Heart right ventricle (tissue), 16 donors: Measurements from ENCODE around the gene ADARB2. TPM values are rescaled to one million over a fixed set of nuclear protein-coding genes. Genes with fewer than 3 reads are reported as not detected.

Experiments used
- ATAC-seq, 8 donors: fragments of 200-7000 bp; cut with Tn5 transposase; one replicate each; pipeline ENCODE4 v1.9.1; 2020; ENCODE audit warnings: mild to moderate bottlenecking in 8 of 8, moderate library complexity in 8 of 8, moderate number of reproducible peaks in 1 of 8
- DNase-seq, 2 donors: peaks; one replicate each; pipeline ENCODE4 v3.0.0-alpha.2; 2020
- H3K27ac ChIP-seq, 10 donors: fragments of 200-600 bp; sonication (generic) in 2 of 10; one replicate each; pipeline versions ENCODE4 v1.5.0 to v1.8.0; 2020 to 2022; ENCODE audit warnings: mild to moderate bottlenecking in 3 of 10
- H3K27me3 ChIP-seq, 7 donors: fragments of 200-600 bp; one replicate each; pipeline ENCODE4 v1.8.0; 2021 to 2022; ENCODE audit warnings: mild to moderate bottlenecking in 2 of 7
- H3K36me3 ChIP-seq, 9 donors: fragments of 200-600 bp; sonication (generic) in 1 of 9; one replicate each; pipeline versions ENCODE4 v1.5.0 to v1.8.0; 2020 to 2022; ENCODE audit warnings: mild to moderate bottlenecking in 2 of 9
- H3K4me1 ChIP-seq, 9 donors: fragments of 200-600 bp; sonication (generic) in 1 of 9; one replicate each; pipeline versions ENCODE4 v1.5.0 to v1.8.0; 2020 to 2022; ENCODE audit warnings: mild to moderate bottlenecking in 4 of 9
- H3K4me3 ChIP-seq, 10 donors: fragments of 200-600 bp; sonication (generic) in 2 of 10; one replicate each; pipeline versions ENCODE4 v1.5.0 to v1.8.0; 2020 to 2022; ENCODE audit warnings: mild to moderate bottlenecking in 7 of 10, moderate library complexity in 2 of 10
- H3K9me3 ChIP-seq, 11 donors: fragments of 200-600 bp in 10 of 11; sonication (generic) in 2 of 11; one replicate each; pipeline versions ENCODE4 v1.5.0 to v1.8.0; 2013 to 2022; ENCODE audit warnings: mild to moderate bottlenecking in 2 of 11, control low read depth in 1 of 11, moderate library complexity in 1 of 11
- WGBS, 2 donors: extraction: QIAGEN DNeasy Blood & Tissue Kit; methylation state at CpG; one replicate each; pipeline ENCODE4 v1.1.7; 2013; ENCODE audit warnings: inconsistent platforms in 1 of 2; 5-methylcytosine and 5-hydroxymethylcytosine counted together
- intact Hi-C, 10 donors: fragments of 100-400 bp; cut with DNase I; formaldehyde crosslinking; loops; one replicate each; pipeline versions ENCODE4 v1.11.1 to v1.14.2; 2022
- polyA plus RNA-seq, 2 donors: library from polyadenylated mRNA; stranded (reverse); fragments of 200-250 nt; gene quantifications; one replicate each; pipeline ENCODE4 v1.2.3, GENCODE V29; 2013
- total RNA-seq, 10 donors: library from RNA; stranded (reverse); fragmentation: NEBNext Ultra II Directional in 3 of 10; extraction: Animal tissue kit (Norgen Biotek cat#: 25700) in 3 of 10; gene quantifications; one replicate each; pipeline versions ENCODE4 v1.2.1 to v1.2.4, GENCODE V29; 2021 to 2023
- TF ChIP-seq, protein P1 (sequence below), 9 donors: fragments of 200-600 bp; sonication (generic) in 2 of 9; IDR thresholded peaks; one replicate each; pipeline versions ENCODE4 v1.5.0 to v1.8.0; 2021 to 2022; ENCODE audit warnings: antibody characterized with exemption in 9 of 9, mild to moderate bottlenecking in 5 of 9, moderate library complexity in 1 of 9
- donor health status: Arrhythmogenic right ventricular cardiomyopathy.
- donor health status: ischemic (EF 13 %, LVEDD 7.1; RV severe dilation, severe dysfunction).
- donor health status: healthy with polysubstance abuse.
- donor health status: DM: no; HTN: yes; CAD: no.
- donor health status: DM: no; HTN: no; CAD: no.
- donor health status: ischemic (EF 25% LVEDD 6.9; RV normal size, moderate dysfunction).
- donor health status: ischemic (EF 25% LVEDD 5.7; RV mildly dilated, moderate dysfunction).
- donor health status: healthy.
- donor health status: DM: yes; HTN: yes; CAD: no.
- donor health status: Ischemic cardiomyopathy.
- donor health status: ischemic (EF 35%, LVEDD 5.7; RV mildly dilated, moderate dysfunction).
- donor health status: nonischemic (EF 11% LVEDD 7.7; RV severe dilation, severe dysfunction).
- donor health status: DM: yes; HTN: yes; CAD: no.
- donor health status: PGD.
- donor health status: ischemic (EF 29% LVEDD 5.4; RV normal size, mild dysfunction).
- donor health status: nonischemic (EF 23%, LVEDD 6.1; RV moderate dilation, normal function).

Gene ADARB2
- total and polyA plus RNA-seq, 12 donors, result 0.08 to 0.47 (median 0.17) TPM; not detected in 2

DNA sequence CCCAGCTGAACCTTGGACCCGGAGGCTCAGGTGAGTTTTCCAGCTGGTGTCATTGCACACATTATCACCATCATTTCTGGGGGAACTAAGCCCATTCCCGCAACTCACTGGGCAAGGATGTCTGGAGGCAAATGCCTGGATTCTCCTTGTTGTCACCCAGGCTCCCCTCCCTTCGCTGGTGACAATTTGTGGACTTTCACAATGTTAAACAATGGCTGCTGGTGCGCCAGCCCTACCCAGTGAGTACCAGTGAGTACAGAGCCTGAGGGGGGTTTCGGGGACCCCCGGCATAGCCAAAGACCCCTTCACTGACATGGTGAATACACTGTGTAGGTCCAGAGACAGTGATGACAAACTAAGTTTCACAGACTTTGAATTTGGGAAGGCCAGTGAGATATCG is 189.2 kb downstream of the ADARB2 start:
- WGBS, 2 donors, result 80 to 85% methylated on average over 7 of the region's 7 CpGs
- DNase-seq (no peak), ATAC-seq (no peak)
- Histone ChIP-seq H3K27ac (no peak overlapping the region), H3K4me1 (no peaks in the 10 kb centered on the region), H3K4me3 (no peak overlapping the region), H3K9me3 (no peaks in the 10 kb centered on the region), H3K36me3 (no peaks in the 10 kb centered on the region), H3K27me3 (no peaks in the 10 kb centered on the region)
- TF ChIP-seq, protein P1, sequence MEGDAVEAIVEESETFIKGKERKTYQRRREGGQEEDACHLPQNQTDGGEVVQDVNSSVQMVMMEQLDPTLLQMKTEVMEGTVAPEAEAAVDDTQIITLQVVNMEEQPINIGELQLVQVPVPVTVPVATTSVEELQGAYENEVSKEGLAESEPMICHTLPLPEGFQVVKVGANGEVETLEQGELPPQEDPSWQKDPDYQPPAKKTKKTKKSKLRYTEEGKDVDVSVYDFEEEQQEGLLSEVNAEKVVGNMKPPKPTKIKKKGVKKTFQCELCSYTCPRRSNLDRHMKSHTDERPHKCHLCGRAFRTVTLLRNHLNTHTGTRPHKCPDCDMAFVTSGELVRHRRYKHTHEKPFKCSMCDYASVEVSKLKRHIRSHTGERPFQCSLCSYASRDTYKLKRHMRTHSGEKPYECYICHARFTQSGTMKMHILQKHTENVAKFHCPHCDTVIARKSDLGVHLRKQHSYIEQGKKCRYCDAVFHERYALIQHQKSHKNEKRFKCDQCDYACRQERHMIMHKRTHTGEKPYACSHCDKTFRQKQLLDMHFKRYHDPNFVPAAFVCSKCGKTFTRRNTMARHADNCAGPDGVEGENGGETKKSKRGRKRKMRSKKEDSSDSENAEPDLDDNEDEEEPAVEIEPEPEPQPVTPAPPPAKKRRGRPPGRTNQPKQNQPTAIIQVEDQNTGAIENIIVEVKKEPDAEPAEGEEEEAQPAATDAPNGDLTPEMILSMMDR (IDR thresholded peaks at IDR 0.05), result no peak
- intact Hi-C loops, result no loop called here

DNA sequence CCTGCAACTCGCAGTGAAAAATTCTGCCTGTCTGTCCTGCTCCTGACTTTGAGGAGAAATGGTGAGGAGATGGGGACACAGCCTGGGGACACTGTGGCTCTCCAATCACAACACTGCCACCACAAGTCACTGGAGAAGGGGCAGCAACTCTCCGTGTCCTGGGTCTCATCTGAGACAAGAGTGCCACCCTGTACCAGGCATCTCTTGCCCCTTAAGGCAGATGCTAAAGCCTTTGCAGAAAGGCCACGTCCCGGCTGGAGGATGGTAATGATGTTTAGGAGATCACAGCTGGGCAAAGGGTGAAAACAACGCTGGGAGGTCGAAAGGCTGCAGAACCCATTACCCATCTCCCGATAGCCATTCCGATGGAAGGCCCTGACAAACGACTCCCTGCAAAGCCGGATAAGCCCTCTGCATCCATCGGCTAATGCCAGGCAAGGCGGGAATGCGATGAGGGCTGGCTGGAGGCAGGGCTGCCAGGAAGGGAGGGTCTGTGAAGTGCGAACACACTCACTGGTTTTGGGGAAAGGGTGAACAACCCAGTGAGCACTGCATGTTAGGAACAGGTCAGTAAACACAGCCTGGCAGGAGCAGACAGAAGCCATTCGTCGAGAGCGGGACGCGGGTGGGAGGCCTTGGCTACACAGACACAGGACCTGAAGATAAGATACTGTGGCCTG is 190.8 kb downstream of the ADARB2 start:
- Histone ChIP-seq H3K4me1 (no peaks in the 10 kb centered on the region), H3K36me3 (no peaks in the 10 kb centered on the region), H3K27me3 (no peaks in the 10 kb centered on the region), H3K27ac (no peak overlapping the region), H3K4me3 (no peak overlapping the region), H3K9me3 (no peaks in the 10 kb centered on the region)
- TF ChIP-seq, protein P1 (IDR thresholded peaks at IDR 0.05), result no peak
- WGBS, 2 donors, result 70 to 78% methylated on average over 19 of the region's 19 CpGs
- intact Hi-C loops, result no loop called here
- no peak for ATAC-seq
- no peak for DNase-seq

DNA sequence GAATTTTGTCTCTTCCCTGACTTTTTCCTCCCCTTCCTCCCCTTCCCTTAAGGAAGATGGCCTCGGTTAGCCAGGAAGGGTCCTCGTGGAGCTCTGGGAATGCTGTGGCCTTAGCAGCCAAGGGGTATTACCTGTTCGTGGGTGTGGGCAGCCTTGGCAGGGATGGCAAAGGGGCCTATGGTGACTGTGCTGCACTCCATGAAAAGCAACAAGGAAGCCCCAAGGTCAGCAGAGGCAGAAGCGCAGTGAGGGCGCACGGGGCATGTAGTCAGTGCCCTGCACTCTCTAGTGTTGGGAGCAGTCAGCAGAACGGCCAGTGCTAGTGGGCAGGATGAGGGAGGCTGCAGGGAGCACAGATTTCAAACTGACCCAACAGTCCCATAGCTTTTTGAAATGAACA is 191.8 kb downstream of the ADARB2 start:
- TF ChIP-seq, protein P1 (IDR thresholded peaks at IDR 0.05), result no peak
- ATAC-seq (no peak), DNase-seq (no peak)
- no peaks in the 10 kb centered on the region for H3K4me1 ChIP-seq
- WGBS, 2 donors, result 76 to 77% methylated on average over 7 of the region's 7 CpGs
- no peaks in the 10 kb centered on the region for H3K9me3 ChIP-seq
- no peaks in the 10 kb centered on the region for H3K36me3 ChIP-seq
- no peaks in the 10 kb centered on the region for H3K27me3 ChIP-seq
- no peak overlapping the region for H3K4me3 ChIP-seq
- H3K27ac ChIP-seq, result no peak overlapping the region
- intact Hi-C loops, result no loop called here

DNA sequence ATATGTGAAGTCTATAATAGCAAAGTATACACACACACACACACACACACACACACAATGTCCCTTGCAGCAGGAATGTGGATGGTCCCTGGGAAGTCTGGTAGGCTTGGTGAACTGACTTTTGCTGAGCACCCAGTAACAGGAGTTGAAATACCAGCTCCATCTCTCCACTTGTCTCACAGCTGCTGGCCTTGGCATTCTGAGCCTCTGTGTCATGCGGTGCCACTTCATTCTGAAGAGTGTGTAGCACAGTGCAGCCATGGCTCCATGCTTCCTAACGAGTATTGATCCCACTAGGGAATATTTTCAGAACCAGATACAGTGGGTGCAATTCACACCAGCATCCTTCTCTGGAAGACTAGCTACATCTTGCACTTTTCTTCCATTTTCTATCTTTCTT is 192.4 kb downstream of the ADARB2 start:
- H3K36me3 ChIP-seq, result no peaks in the 10 kb centered on the region
- no peak overlapping the region for H3K27ac ChIP-seq
- no peaks in the 10 kb centered on the region for H3K9me3 ChIP-seq
- DNase-seq (no peak), ATAC-seq (peak in 1 of 8 donors; percentile 62)
- no peaks in the 10 kb centered on the region for H3K27me3 ChIP-seq
- H3K4me1 ChIP-seq, result no peaks in the 10 kb centered on the region
- intact Hi-C loops, result no loop called here
- TF ChIP-seq, protein P1 (IDR thresholded peaks at IDR 0.05), result no peak
- 31 to 44% methylated on average over 2 of the region's 2 CpGs for WGBS, 2 donors
- no peak overlapping the region for H3K4me3 ChIP-seq
